GM04503 (cell line): ENCODE measurements around the gene ST6GALNAC2.
"Not testable (repeated sequence)": the region's sequence is repeated elsewhere in the genome, so short reads cannot be mapped to it uniquely, and the experiment has no call there.

Source experiments
- DNase-seq: peaks from one replicate; pipeline ENCODE4 v3.0.0-alpha.2; 2012; ENCODE audit warnings: low read depth

Gene ST6GALNAC2

GRCh38 chr17:76539631-76540271 is 45.9 kb downstream of the ST6GALNAC2 start, which contains the start of gene PRCD:
Gene PRCD (plus strand): TSS chr17:76540044. CDS start chr17:76540142, 98 bp downstream.
- DNase-seq, result no peak

GRCh38 chr17:76538941-76539570 is 46.6 kb downstream of the ST6GALNAC2 start:
- DNase-seq, result no peak

- DNase-seq, result no peak
Observed at GRCh38 chr17:76538281-76538931, 47.3 kb downstream of the ST6GALNAC2 start.

GRCh38 chr17:76537578-76538280 is 47.9 kb downstream of the ST6GALNAC2 start, which contains the start of gene CYGB:
Gene CYGB (minus strand): TSS chr17:76537709. CDS start chr17:76537542, 167 bp downstream.
- DNase-seq, result no peak

- no peak for DNase-seq
Observed at GRCh38 chr17:76537288-76537577, 48.4 kb downstream of the ST6GALNAC2 start.

GRCh38 chr17:76536511-76537287 is 49.0 kb downstream of the ST6GALNAC2 start:
- no peak for DNase-seq

GRCh38 chr17:76535788-76536510 is 49.7 kb downstream of the ST6GALNAC2 start:
- DNase-seq, result no peak

- DNase-seq, result no peak
Observed at GRCh38 chr17:76534831-76535732, 50.6 kb downstream of the ST6GALNAC2 start.

GRCh38 chr17:76533640-76534359 is 51.9 kb downstream of the ST6GALNAC2 start:
- DNase-seq, result not testable (repeated sequence)

- no peak for DNase-seq
Observed at GRCh38 chr17:76532072-76532651, 53.5 kb downstream of the ST6GALNAC2 start.

- DNase-seq, result no peak
Observed at GRCh38 chr17:76531486-76532038, 54.1 kb downstream of the ST6GALNAC2 start.

- no peak for DNase-seq
Observed at GRCh38 chr17:76530811-76531485, 54.7 kb downstream of the ST6GALNAC2 start.

- DNase-seq, result no peak
Observed at GRCh38 chr17:76530095-76530723, 55.5 kb downstream of the ST6GALNAC2 start.

GRCh38 chr17:76529224-76530094 is 56.2 kb downstream of the ST6GALNAC2 start:
- DNase-seq, result peak; percentile 78

GRCh38 chr17:76528528-76529223 is 57.0 kb downstream of the ST6GALNAC2 start:
- no peak for DNase-seq

- DNase-seq, result no peak
Observed at GRCh38 chr17:76528156-76528527, 57.5 kb downstream of the ST6GALNAC2 start.
